Heart right ventricle (tissue), 16 donors: Measurements from ENCODE around the gene SLC26A4. TPM values are rescaled to one million over a fixed set of nuclear protein-coding genes. Genes with fewer than 3 reads are reported as not detected.

ENCODE experiments used
- ATAC-seq, 8 donors: fragments of 200-7000 bp; cut with Tn5 transposase; one replicate each; pipeline ENCODE4 v1.9.1; 2020; ENCODE audit warnings: mild to moderate bottlenecking in 8 of 8, moderate library complexity in 8 of 8, moderate number of reproducible peaks in 1 of 8
- DNase-seq, 2 donors: peaks; one replicate each; pipeline ENCODE4 v3.0.0-alpha.2; 2020
- H3K27ac ChIP-seq, 10 donors: fragments of 200-600 bp; sonication (generic) in 2 of 10; one replicate each; pipeline versions ENCODE4 v1.5.0 to v1.8.0; 2020 to 2022; ENCODE audit warnings: mild to moderate bottlenecking in 3 of 10
- H3K27me3 ChIP-seq, 7 donors: fragments of 200-600 bp; one replicate each; pipeline ENCODE4 v1.8.0; 2021 to 2022; ENCODE audit warnings: mild to moderate bottlenecking in 2 of 7
- H3K36me3 ChIP-seq, 9 donors: fragments of 200-600 bp; sonication (generic) in 1 of 9; one replicate each; pipeline versions ENCODE4 v1.5.0 to v1.8.0; 2020 to 2022; ENCODE audit warnings: mild to moderate bottlenecking in 2 of 9
- H3K4me1 ChIP-seq, 9 donors: fragments of 200-600 bp; sonication (generic) in 1 of 9; one replicate each; pipeline versions ENCODE4 v1.5.0 to v1.8.0; 2020 to 2022; ENCODE audit warnings: mild to moderate bottlenecking in 4 of 9
- H3K4me3 ChIP-seq, 10 donors: fragments of 200-600 bp; sonication (generic) in 2 of 10; one replicate each; pipeline versions ENCODE4 v1.5.0 to v1.8.0; 2020 to 2022; ENCODE audit warnings: mild to moderate bottlenecking in 7 of 10, moderate library complexity in 2 of 10
- H3K9me3 ChIP-seq, 11 donors: fragments of 200-600 bp in 10 of 11; sonication (generic) in 2 of 11; one replicate each; pipeline versions ENCODE4 v1.5.0 to v1.8.0; 2013 to 2022; ENCODE audit warnings: mild to moderate bottlenecking in 2 of 11, control low read depth in 1 of 11, moderate library complexity in 1 of 11
- CTCF ChIP-seq, 9 donors: fragments of 200-600 bp; sonication (generic) in 2 of 9; IDR thresholded peaks; one replicate each; pipeline versions ENCODE4 v1.5.0 to v1.8.0; 2021 to 2022; ENCODE audit warnings: antibody characterized with exemption in 9 of 9, mild to moderate bottlenecking in 5 of 9, moderate library complexity in 1 of 9
- WGBS, 2 donors: extraction: QIAGEN DNeasy Blood & Tissue Kit; methylation state at CpG; one replicate each; pipeline ENCODE4 v1.1.7; 2013; ENCODE audit warnings: inconsistent platforms in 1 of 2; 5-methylcytosine and 5-hydroxymethylcytosine counted together
- intact Hi-C, 10 donors: fragments of 100-400 bp; cut with DNase I; formaldehyde crosslinking; loops; one replicate each; pipeline versions ENCODE4 v1.11.1 to v1.14.2; 2022
- polyA plus RNA-seq, 2 donors: library from polyadenylated mRNA; stranded (reverse); fragments of 200-250 nt; gene quantifications; one replicate each; pipeline ENCODE4 v1.2.3, GENCODE V29; 2013
- total RNA-seq, 10 donors: library from RNA; stranded (reverse); fragmentation: NEBNext Ultra II Directional in 3 of 10; extraction: Animal tissue kit (Norgen Biotek cat#: 25700) in 3 of 10; gene quantifications; one replicate each; pipeline versions ENCODE4 v1.2.1 to v1.2.4, GENCODE V29; 2021 to 2023
- donor health status: Arrhythmogenic right ventricular cardiomyopathy.
- donor health status: ischemic (EF 13 %, LVEDD 7.1; RV severe dilation, severe dysfunction).
- donor health status: healthy with polysubstance abuse.
- donor health status: DM: no; HTN: yes; CAD: no.
- donor health status: DM: no; HTN: no; CAD: no.
- donor health status: ischemic (EF 25% LVEDD 6.9; RV normal size, moderate dysfunction).
- donor health status: ischemic (EF 25% LVEDD 5.7; RV mildly dilated, moderate dysfunction).
- donor health status: healthy.
- donor health status: DM: yes; HTN: yes; CAD: no.
- donor health status: Ischemic cardiomyopathy.
- donor health status: ischemic (EF 35%, LVEDD 5.7; RV mildly dilated, moderate dysfunction).
- donor health status: nonischemic (EF 11% LVEDD 7.7; RV severe dilation, severe dysfunction).
- donor health status: DM: yes; HTN: yes; CAD: no.
- donor health status: PGD.
- donor health status: ischemic (EF 29% LVEDD 5.4; RV normal size, mild dysfunction).
- donor health status: nonischemic (EF 23%, LVEDD 6.1; RV moderate dilation, normal function).

The SLC26A4 gene
- total and polyA plus RNA-seq, 12 donors: 0.15 to 1.2 (median 0.69) TPM

GRCh38 chr7:107659666-107660065, 962 bp upstream of the SLC26A4 start:
- Histone ChIP-seq H3K27me3 (peaks cover 0 to 55% (median 23%) of the 10 kb centered on the region in 7 donors), H3K9me3 (no peaks in the 10 kb centered on the region), H3K27ac (no peak overlapping the region), H3K36me3 (no peaks in the 10 kb centered on the region), H3K4me1 (peaks cover 0 to 19% (median 11%) of the 10 kb centered on the region in 9 donors), H3K4me3 (no peak overlapping the region)
- ATAC-seq (no peak), DNase-seq (no peak)
- intact Hi-C loops: no loop called here
- no peak for TF ChIP-seq CTCF (IDR thresholded peaks at IDR 0.05)
- 88 to 90% methylated on average over 4 of the region's 4 CpGs for WGBS, 2 donors

- H3K9me3 ChIP-seq: no peaks in the 10 kb centered on the region
- WGBS, 2 donors: 0 to 1% methylated on average over 71 to 73 of the region's 73 CpGs
- H3K4me3 ChIP-seq: peak overlapping the region; percentile 2 to 77 (median 54)
- H3K36me3 ChIP-seq: no peaks in the 10 kb centered on the region
- intact Hi-C loops: no loop called here
- peaks cover 0 to 55% (median 23%) of the 10 kb centered on the region in 7 donors for H3K27me3 ChIP-seq
- peak; percentile 19 to 54 for DNase-seq
- TF ChIP-seq CTCF (IDR thresholded peaks at IDR 0.05): peak in 5 of 9 donors; percentile 10 to 47 (median 43)
- no peak overlapping the region for H3K27ac ChIP-seq
- peaks cover 0 to 19% (median 11%) of the 10 kb centered on the region in 9 donors for H3K4me1 ChIP-seq
- peak; percentile 75 to 91 (median 88) for ATAC-seq
Measured at GRCh38 chr7:107661081-107661864, 645 bp downstream of the SLC26A4 start.

- Histone ChIP-seq H3K9me3 (no peaks in the 10 kb centered on the region), H3K4me1 (peaks cover 0 to 19% (median 11%) of the 10 kb centered on the region in 9 donors), H3K4me3 (peak overlapping the region; percentile 2 to 77 (median 54)), H3K36me3 (no peaks in the 10 kb centered on the region), H3K27ac (no peak overlapping the region), H3K27me3 (peaks cover 0 to 55% (median 23%) of the 10 kb centered on the region in 7 donors)
- peak in 1 of 9 donors; percentile 8 for TF ChIP-seq CTCF (IDR thresholded peaks at IDR 0.05)
- no peak for ATAC-seq
- WGBS, 2 donors: 15 to 18% methylated on average over 20 of the region's 20 CpGs
- intact Hi-C loops: no loop called here
- DNase-seq: no peak
Measured at GRCh38 chr7:107661865-107662379, 1.3 kb downstream of the SLC26A4 start.

GRCh38 chr7:107663196-107663595, 2.6 kb downstream of the SLC26A4 start:
- Histone ChIP-seq H3K36me3 (no peaks in the 10 kb centered on the region), H3K27me3 (peaks cover 0 to 55% (median 23%) of the 10 kb centered on the region in 7 donors), H3K9me3 (no peaks in the 10 kb centered on the region), H3K27ac (no peak overlapping the region), H3K4me3 (no peak overlapping the region), H3K4me1 (peaks cover 0 to 19% (median 11%) of the 10 kb centered on the region in 9 donors)
- DNase-seq (no peak), ATAC-seq (no peak)
- intact Hi-C loops: no loop called here
- WGBS, 2 donors: 87 to 92% methylated on average over 4 of the region's 4 CpGs
- TF ChIP-seq CTCF (IDR thresholded peaks at IDR 0.05): no peak
